Heart left ventricle (tissue), 13 donors: ENCODE data around the gene IER3.

Experiments used
- CTCF ChIP-seq, 12 donors: fragments of 200-600 bp; sonication (generic) in 4 of 12; IDR thresholded peaks; one replicate each; pipeline versions ENCODE4 v1.5.0 to v1.8.0; 2018 to 2022; ENCODE audit warnings: antibody characterized with exemption in 12 of 12, mild to moderate bottlenecking in 5 of 12
- POLR2A ChIP-seq, 2 donors: fragments of 450-650 bp; IDR thresholded peaks; one replicate each; pipeline ENCODE4 v1.6.1; 2017; ENCODE audit warnings: antibody characterized with exemption in 2 of 2, mild to moderate bottlenecking in 2 of 2, moderate library complexity in 2 of 2
- donor health status: ischemic (EF 13 %, LVEDD 7.1; RV severe dilation, severe dysfunction).
- donor health status: DM: no; HTN: yes; CAD: no.
- donor health status: DM: no; HTN: no; CAD: no.
- donor health status: ischemic (EF 25% LVEDD 6.9; RV normal size, moderate dysfunction).
- donor health status: ischemic (EF 25% LVEDD 5.7; RV mildly dilated, moderate dysfunction).
- donor health status: ischemic (EF 35%, LVEDD 5.7; RV mildly dilated, moderate dysfunction).
- donor health status: nonischemic (EF 11% LVEDD 7.7; RV severe dilation, severe dysfunction).
- donor health status: DM: yes; HTN: yes; CAD: no.
- donor health status: PGD.
- donor health status: ischemic (EF 29% LVEDD 5.4; RV normal size, mild dysfunction).
- donor health status: nonischemic (EF 23%, LVEDD 6.1; RV moderate dilation, normal function).

DNA sequence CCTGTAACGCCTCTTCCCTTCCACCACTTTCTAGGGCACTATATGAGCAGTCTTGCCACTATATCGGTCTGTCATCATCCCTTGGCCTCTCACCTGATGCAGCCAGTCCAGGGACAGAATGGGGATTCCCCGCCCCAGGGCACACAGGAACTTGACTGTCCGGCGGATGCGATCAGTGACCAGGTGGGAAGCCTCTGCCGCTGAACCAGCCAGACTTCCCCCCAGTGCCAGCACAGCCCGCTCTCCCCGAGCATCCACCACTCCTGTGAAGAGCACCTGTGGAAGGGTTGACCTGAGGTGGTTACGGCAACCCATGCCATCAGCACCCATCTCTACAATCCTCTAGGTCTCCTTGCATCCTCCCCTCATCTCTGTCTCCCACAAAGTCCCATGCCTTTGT lies 41.3 kb downstream of the IER3 start:
- no peak for TF ChIP-seq CTCF (IDR thresholded peaks at IDR 0.05)
- no peak for TF ChIP-seq POLR2A (IDR thresholded peaks at IDR 0.05)
